Heart left ventricle (tissue), 13 donors: ENCODE results near the gene IL17REL.

Source experiments
- POLR2A ChIP-seq, 2 donors: fragments of 450-650 bp; IDR thresholded peaks; one replicate each; pipeline ENCODE4 v1.6.1; 2017; ENCODE audit warnings: antibody characterized with exemption in 2 of 2, mild to moderate bottlenecking in 2 of 2, moderate library complexity in 2 of 2
- TF ChIP-seq, protein P1 (sequence below), 12 donors: fragments of 200-600 bp; sonication (generic) in 4 of 12; IDR thresholded peaks; one replicate each; pipeline versions ENCODE4 v1.5.0 to v1.8.0; 2018 to 2022; ENCODE audit warnings: antibody characterized with exemption in 12 of 12, mild to moderate bottlenecking in 5 of 12
- donor health status: ischemic (EF 13 %, LVEDD 7.1; RV severe dilation, severe dysfunction).
- donor health status: DM: no; HTN: yes; CAD: no.
- donor health status: DM: no; HTN: no; CAD: no.
- donor health status: ischemic (EF 25% LVEDD 6.9; RV normal size, moderate dysfunction).
- donor health status: ischemic (EF 25% LVEDD 5.7; RV mildly dilated, moderate dysfunction).
- donor health status: ischemic (EF 35%, LVEDD 5.7; RV mildly dilated, moderate dysfunction).
- donor health status: nonischemic (EF 11% LVEDD 7.7; RV severe dilation, severe dysfunction).
- donor health status: DM: yes; HTN: yes; CAD: no.
- donor health status: PGD.
- donor health status: ischemic (EF 29% LVEDD 5.4; RV normal size, mild dysfunction).
- donor health status: nonischemic (EF 23%, LVEDD 6.1; RV moderate dilation, normal function).

GRCh38 chr22:49986325-49986724, 26.2 kb downstream of the IL17REL start:
- TF ChIP-seq, protein P1, sequence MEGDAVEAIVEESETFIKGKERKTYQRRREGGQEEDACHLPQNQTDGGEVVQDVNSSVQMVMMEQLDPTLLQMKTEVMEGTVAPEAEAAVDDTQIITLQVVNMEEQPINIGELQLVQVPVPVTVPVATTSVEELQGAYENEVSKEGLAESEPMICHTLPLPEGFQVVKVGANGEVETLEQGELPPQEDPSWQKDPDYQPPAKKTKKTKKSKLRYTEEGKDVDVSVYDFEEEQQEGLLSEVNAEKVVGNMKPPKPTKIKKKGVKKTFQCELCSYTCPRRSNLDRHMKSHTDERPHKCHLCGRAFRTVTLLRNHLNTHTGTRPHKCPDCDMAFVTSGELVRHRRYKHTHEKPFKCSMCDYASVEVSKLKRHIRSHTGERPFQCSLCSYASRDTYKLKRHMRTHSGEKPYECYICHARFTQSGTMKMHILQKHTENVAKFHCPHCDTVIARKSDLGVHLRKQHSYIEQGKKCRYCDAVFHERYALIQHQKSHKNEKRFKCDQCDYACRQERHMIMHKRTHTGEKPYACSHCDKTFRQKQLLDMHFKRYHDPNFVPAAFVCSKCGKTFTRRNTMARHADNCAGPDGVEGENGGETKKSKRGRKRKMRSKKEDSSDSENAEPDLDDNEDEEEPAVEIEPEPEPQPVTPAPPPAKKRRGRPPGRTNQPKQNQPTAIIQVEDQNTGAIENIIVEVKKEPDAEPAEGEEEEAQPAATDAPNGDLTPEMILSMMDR (IDR thresholded peaks at IDR 0.05): no peak
- no peak for TF ChIP-seq POLR2A (IDR thresholded peaks at IDR 0.05)
